PC-9 (cell line): ENCODE data around the gene DPEP3. TPM values are rescaled to one million over a fixed set of nuclear protein-coding genes. Genes with fewer than 3 reads are reported as not detected.

Source experiments
- BruUV-seq: library from RNA; stranded (reverse); fragments of 400-500 nt; replicated peaks from 2 replicates; lab custom pipeline; 2021; lab: Mats Ljungman, UMichigan
- CTCF ChIA-PET: fragments of 300-600 bp; sonication (Branson Sonifier 250); formaldehyde crosslinking; loops from one replicate; lab custom pipeline; 2022; ENCODE audit warnings: antibody characterized with exemption; lab: Charles Lee
- POLR2A ChIA-PET: fragments of 300-600 bp; sonication (Branson Sonifier 250); formaldehyde crosslinking; loops from one replicate; lab custom pipeline; 2022; ENCODE audit warnings: antibody characterized with exemption; ENCODE audit not compliant: unreplicated experiment; lab: Charles Lee
- DNase-seq, 2 experiments: peaks; one replicate each; pipeline versions ENCODE4 v3.0.0 to v3.0.0-alpha.2; 2015 to 2022; ENCODE audit warnings: mixed read lengths in 1 of 2
- H2AFZ ChIP-seq: fragments of 200-600 bp; sonication (generic); 2 replicates; pipeline ENCODE4 v1.8.1; 2017; ENCODE audit warnings: antibody characterized with exemption
- H3F3A ChIP-seq: fragments of 200-600 bp; sonication (generic); 2 replicates; pipeline ENCODE4 v1.8.1; 2017; ENCODE audit warnings: antibody characterized with exemption, mild to moderate bottlenecking, low read depth; ENCODE audit not compliant: insufficient read depth
- H3K27ac ChIP-seq: fragments of 200-600 bp; sonication (generic); 2 replicates; pipeline ENCODE4 v1.6.1; 2016; ENCODE audit warnings: mixed run types
- H3K27me3 ChIP-seq: fragments of 200-600 bp; sonication (generic); 2 replicates; pipeline ENCODE4 v1.6.1; 2016; ENCODE audit warnings: low read depth, mixed run types; ENCODE audit not compliant: insufficient read depth
- H3K36me3 ChIP-seq: fragments of 200-600 bp; sonication (generic); 2 replicates; pipeline ENCODE4 v1.6.1; 2016; ENCODE audit warnings: low read depth, mixed run types
- H3K4me1 ChIP-seq: fragments of 200-600 bp; sonication (generic); replicated peaks from 2 replicates; pipeline ENCODE4 v1.6.1; 2016; ENCODE audit warnings: mixed run types; ENCODE audit not compliant: insufficient read depth
- H3K4me2 ChIP-seq: fragments of 200-600 bp; sonication (generic); 2 replicates; pipeline ENCODE4 v1.6.1; 2017; ENCODE audit warnings: mixed run types
- H3K4me3 ChIP-seq: fragments of 200-600 bp; sonication (generic); 2 replicates; pipeline ENCODE4 v1.6.1; 2016; ENCODE audit warnings: mixed run types
- H3K79me2 ChIP-seq: fragments of 200-600 bp; sonication (generic); 2 replicates; pipeline ENCODE4 v1.6.1; 2017; ENCODE audit warnings: low read depth, mixed run types
- H3K9me2 ChIP-seq: fragments of 200-600 bp; sonication (generic); 2 replicates; pipeline ENCODE4 v1.8.1; 2017; ENCODE audit warnings: mild to moderate bottlenecking; ENCODE audit not compliant: insufficient read depth
- H3K9me3 ChIP-seq: fragments of 200-600 bp; sonication (generic); 2 replicates; pipeline ENCODE4 v1.8.1; 2016; ENCODE audit warnings: low read depth; ENCODE audit not compliant: insufficient read depth
- H4K20me1 ChIP-seq: fragments of 200-600 bp; sonication (generic); 2 replicates; pipeline ENCODE4 v1.8.1; 2017; ENCODE audit not compliant: insufficient read depth
- CTCF ChIP-seq: fragments of 200-600 bp; sonication (generic); conservative IDR thresholded peaks from 2 replicates; pipeline ENCODE4 v1.6.1; 2017; ENCODE audit warnings: mixed run types, antibody characterized with exemption, mild to moderate bottlenecking, moderate library complexity
- EZH2 ChIP-seq: fragments of 200-600 bp; sonication (generic); IDR thresholded peaks from 2 replicates; pipeline ENCODE4 v1.8.0; 2017; ENCODE audit warnings: antibody characterized with exemption, low read depth
- intact Hi-C: fragments of 100-400 bp; cut with micrococcal nuclease; formaldehyde crosslinking; loops from one replicate; pipeline ENCODE4 v1.10.0; 2022; ENCODE audit not compliant: unreplicated experiment
- total RNA-seq: library from RNA; stranded (reverse); gene quantifications from 2 replicates; pipeline ENCODE4 v1.2.3, GENCODE V29; 2021

The DPEP3 gene
- total RNA-seq, 1 experiment from 2014 or later, result not detected

GRCh38 chr16:67936880-67937605 lies 43.3 kb downstream of the DPEP3 start:
- Histone ChIP-seq H3F3A (peaks cover 24% of the 10 kb centered on the region), H3K4me3 (peak overlapping the region; percentile 88), H3K79me2 (peaks cover 18% of the 10 kb centered on the region), H4K20me1 (peaks cover 8% of the 10 kb centered on the region), H3K4me2 (peak overlapping the region; percentile 91), H3K27me3 (no peaks in the 10 kb centered on the region), H3K27ac (peak overlapping the region; percentile 65), H2AFZ (peak overlapping the region; percentile 90), H3K9me3 (no peaks in the 10 kb centered on the region), H3K4me1 (peaks cover 6% of the 10 kb centered on the region; the same call in 1 of the 2 replicates), H3K9me2 (no peaks in the 10 kb centered on the region), H3K36me3 (no peaks in the 10 kb centered on the region)
- peak in 1 of 2 experiments; percentile 63 for DNase-seq
- BruUV-seq, result no TSS peak
- intact Hi-C loops, result loop anchor here (5.0 kb wide), 1 partner anchor 295 kb away; no protein-coding TSS in a partner anchor
- ChIA-PET POLR2A (interaction anchor here (0.6 kb wide), 1 partner anchor 91 kb away, joined by 7 read pairs; no protein-coding TSS in a partner anchor), CTCF (no interaction called here)
- TF ChIP-seq EZH2 (no peak), CTCF (no peak)

GRCh38 chr16:67936124-67936879 lies 44.0 kb downstream of the DPEP3 start, which contains the start of gene PSMB10:
Gene PSMB10 (minus strand): TSS chr16:67936850. CDS start chr16:67936749, 101 bp downstream.
- ChIA-PET CTCF (interaction anchor here (0.6 to 1.4 kb wide), 2 partner anchors 30 to 415 kb away, joined by 3 read pairs; no protein-coding TSS in a partner anchor), POLR2A (interaction anchor here (0.6 kb wide), 2 partner anchors 90 to 690 kb away, joined by 3 to 7 read pairs; no protein-coding TSS in a partner anchor)
- H3K79me2 ChIP-seq, result peaks cover 18% of the 10 kb centered on the region
- H3K9me2 ChIP-seq, result no peaks in the 10 kb centered on the region
- no peaks in the 10 kb centered on the region for H3K9me3 ChIP-seq
- H3K4me1 ChIP-seq, result peaks cover 6% of the 10 kb centered on the region; the same call in 1 of the 2 replicates
- H4K20me1 ChIP-seq, result peaks cover under 1% of the 10 kb centered on the region; the same call in 1 of the 2 replicates
- peak within 1 kb of the TSS; percentile 65 for H3K27ac ChIP-seq
- TSS peak; percentile 67 for BruUV-seq
- peak within 1 kb of the TSS; percentile 90 for H2AFZ ChIP-seq
- peaks cover 19% of the 10 kb centered on the region; the same call in 1 of the 2 replicates for H3F3A ChIP-seq
- peak in 1 of 2 experiments; percentile 58 for DNase-seq
- peak within 1 kb of the TSS; percentile 88 for H3K4me3 ChIP-seq
- no peaks in the 10 kb centered on the region for H3K36me3 ChIP-seq
- no peaks in the 10 kb centered on the region for H3K27me3 ChIP-seq
- TF ChIP-seq EZH2 (no peak), CTCF (no peak)
- peak within 1 kb of the TSS; percentile 91 for H3K4me2 ChIP-seq
- intact Hi-C loops, result loop anchor here (5.0 kb wide), 1 partner anchor 296 kb away; no protein-coding TSS in a partner anchor
